HCT116 (cell line): ENCODE measurements around the gene AMMECR1. TPM values are rescaled to one million over a fixed set of nuclear protein-coding genes. Genes with fewer than 3 reads are reported as not detected.

Experiments used
- ATAC-seq: fragments of 200-7000 bp; cut with Tn5 transposase; 2 replicates; pipeline ENCODE4 v1.9.1; 2020; ENCODE audit warnings: mild to moderate bottlenecking, moderate library complexity
- BruUV-seq: library from RNA; stranded (reverse); fragments of 400-500 nt; replicated peaks from 2 replicates; lab custom pipeline; 2021; lab: Mats Ljungman, UMichigan
- CTCF ChIA-PET: fragments of 300-600 bp; sonication (Branson Sonifier 250); formaldehyde crosslinking; loops from one replicate; lab custom pipeline; 2021; ENCODE audit warnings: antibody characterized with exemption; lab: Charles Lee
- POLR2A ChIA-PET: fragments of 300-600, 350-600 bp; sonication (Branson Sonifier 250); formaldehyde crosslinking; loops from one replicate; lab custom pipeline; 2021; ENCODE audit warnings: antibody characterized with exemption; lab: Charles Lee
- RAD21 ChIA-PET, 2 experiments: fragments of 300-600 bp; sonication (Branson Sonifier 250); formaldehyde crosslinking; loops; one replicate each; lab custom pipeline; 2023; ENCODE audit warnings: low total read pairs in 2 of 2; ENCODE audit not compliant: uncharacterized antibody in 2 of 2, unreplicated experiment in 2 of 2, low non-redundant PET in 1 of 2; lab: Charles Lee
- DNase-seq: peaks from one replicate; pipeline ENCODE4 v3.0.0-alpha.2; 2010; ENCODE audit warnings: low read depth, low spot score
- H2AFZ ChIP-seq: fragments of 200-600 bp; shearing (Covaris generic), sonication (generic); 2 replicates; pipeline ENCODE4 v1.6.1; 2017; ENCODE audit warnings: low read depth, mixed run types, mixed read lengths, antibody characterized with exemption, low read length; ENCODE audit not compliant: poor library complexity, severe bottlenecking
- H3K27ac ChIP-seq: 2 replicates; pipeline ENCODE4 v1.5.1; 2012; ENCODE audit warnings: low read depth, low read length
- H3K27me3 ChIP-seq: fragments of 200-600 bp; sonication (generic); 2 replicates; pipeline ENCODE4 v1.6.1; 2016; ENCODE audit warnings: mixed run types, low read length, mixed read lengths; ENCODE audit not compliant: insufficient read depth
- H3K36me3 ChIP-seq, 2 experiments: fragments of 200-500 bp in 1 of 2; fragments of 200-600 bp in 1 of 2; sonication (Bioruptor generic) in 1 of 2; sonication (generic) in 1 of 2; 2 replicates each; pipeline versions ENCODE4 v1.5.1 to v1.6.1; 2014 to 2016; ENCODE audit warnings: low read length in 2 of 2, inconsistent platforms in 1 of 2, mixed read lengths in 1 of 2, mixed run types in 1 of 2; ENCODE audit not compliant: insufficient read depth in 2 of 2, control insufficient read depth in 1 of 2
- H3K4me1 ChIP-seq, 2 experiments: fragments of 200-600 bp in 1 of 2; sonication (generic) in 1 of 2; 2 replicates each; pipeline versions ENCODE4 v1.5.1 to v1.6.1; 2012 to 2017; ENCODE audit warnings: low read length in 2 of 2, inconsistent platforms in 1 of 2, mild to moderate bottlenecking in 1 of 2, mixed read lengths in 1 of 2, mixed run types in 1 of 2, moderate library complexity in 1 of 2; ENCODE audit not compliant: insufficient read depth in 2 of 2, control insufficient read depth in 1 of 2
- H3K4me2 ChIP-seq: fragments of 200-600 bp; sonication (generic); 2 replicates; pipeline ENCODE4 v1.6.1; 2017; ENCODE audit warnings: mixed run types, low read length, mixed read lengths
- H3K4me3 ChIP-seq, 2 experiments: fragments of 200-600 bp in 1 of 2; sonication (generic) in 1 of 2; replicated peaks in 1 of 2; 2 replicates each; pipeline ENCODE4 v1.5.1; 2011 to 2016; ENCODE audit warnings: low read length in 2 of 2, control low read depth in 1 of 2, low read depth in 1 of 2, mild to moderate bottlenecking in 1 of 2, mixed read lengths in 1 of 2, mixed run types in 1 of 2
- H3K79me2 ChIP-seq: fragments of 200-600 bp; sonication (generic); 2 replicates; pipeline ENCODE4 v1.6.1; 2017; ENCODE audit warnings: mild to moderate bottlenecking, mixed run types, low read length, moderate library complexity, mixed read lengths; ENCODE audit not compliant: insufficient read depth
- H3K9ac ChIP-seq: fragments of 200-600 bp; sonication (generic); 2 replicates; pipeline ENCODE4 v1.6.1; 2016; ENCODE audit warnings: low read length, mixed read lengths
- H3K9me2 ChIP-seq: fragments of 200-600 bp; sonication (generic), shearing (Covaris generic); 2 replicates; pipeline ENCODE4 v1.6.1; 2017; ENCODE audit warnings: mixed run types, mild to moderate bottlenecking, moderate library complexity; ENCODE audit not compliant: insufficient read depth
- H3K9me3 ChIP-seq, 2 experiments: fragments of 200-500 bp in 1 of 2; fragments of 200-600 bp in 1 of 2; sonication (Bioruptor generic) in 1 of 2; sonication (generic) in 1 of 2; 2 replicates each; pipeline ENCODE4 v1.6.1; 2014 to 2017; ENCODE audit warnings: low read length in 2 of 2, mixed read lengths in 2 of 2, inconsistent platforms in 1 of 2, low read depth in 1 of 2, mild to moderate bottlenecking in 1 of 2, mixed run types in 1 of 2, moderate library complexity in 1 of 2; ENCODE audit not compliant: control insufficient read depth in 1 of 2, insufficient read depth in 1 of 2
- H4K20me1 ChIP-seq: fragments of 200-600 bp; sonication (generic), shearing (Covaris generic); 2 replicates; pipeline ENCODE4 v1.6.1; 2017; ENCODE audit warnings: mixed run types, mild to moderate bottlenecking, moderate library complexity; ENCODE audit not compliant: insufficient read depth
- CEBPB ChIP-seq: IDR thresholded peaks from 2 replicates; pipeline ENCODE4 v1.6.1; 2012; ENCODE audit warnings: low read depth
- EZH2 ChIP-seq: fragments of 200-600 bp; sonication (generic); IDR thresholded peaks from 2 replicates; pipeline ENCODE4 v1.6.1; 2017; ENCODE audit warnings: antibody characterized with exemption, mixed run types
- POLR2AphosphoS5 ChIP-seq: IDR thresholded peaks from 2 replicates; pipeline ENCODE4 v1.6.1; 2011; ENCODE audit warnings: mild to moderate bottlenecking, low read depth, low read length, moderate library complexity
- SRF ChIP-seq: IDR thresholded peaks from 2 replicates; pipeline ENCODE4 v1.6.1; 2012; ENCODE audit warnings: low read depth
- intact Hi-C: fragments of 100-400 bp; cut with micrococcal nuclease; formaldehyde crosslinking; loops from 2 replicates; pipeline ENCODE4 v1.10.0; 2022
- total RNA-seq: library from RNA; stranded (reverse); gene quantifications from one replicate; pipeline ENCODE4 v1.2.1, GENCODE V29; 2021; ENCODE audit not compliant: unreplicated experiment
- TF ChIP-seq, protein P1 (sequence below): IDR thresholded peaks from 2 replicates; pipeline ENCODE4 v1.6.1; 2012; ENCODE audit warnings: low read depth
- TF ChIP-seq, protein P2 (sequence below), 3 experiments: fragments of 200-600 bp in 1 of 3; sonication (generic) in 1 of 3; IDR thresholded peaks in 2 of 3; conservative IDR thresholded peaks in 1 of 3; 2 replicates each; pipeline ENCODE4 v1.5.1; 2012 to 2017; ENCODE audit warnings: low read depth in 2 of 3, low read length in 2 of 3, antibody characterized with exemption in 1 of 3, borderline replicate concordance in 1 of 3, control low read depth in 1 of 3, mild to moderate bottlenecking in 1 of 3, mixed read lengths in 1 of 3, mixed run types in 1 of 3, moderate library complexity in 1 of 3; ENCODE audit not compliant: insufficient read depth in 1 of 3

The AMMECR1 gene
- total RNA-seq, 1 experiment from 2014 or later = 9.2 TPM

DNA sequence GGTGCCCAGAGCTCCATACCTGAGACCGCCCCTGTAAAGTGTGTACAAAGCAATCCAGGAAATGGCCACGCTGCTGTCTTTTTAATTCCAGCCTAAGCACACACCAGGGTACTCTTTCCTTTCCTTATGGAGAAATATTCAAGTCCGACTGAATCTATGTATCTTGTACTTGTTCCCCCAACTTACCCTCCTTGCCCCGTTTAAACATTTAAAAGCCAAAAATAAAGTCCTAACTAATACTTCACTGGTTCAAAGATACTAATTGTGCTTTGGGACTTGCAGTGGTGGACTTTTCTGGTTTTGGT, 731 bp upstream of the AMMECR1 start:
- peaks cover 0 to 14% of the 10 kb centered on the region in 2 experiments; a peak in 1 of 4 replicates for H3K4me1 ChIP-seq
- peak overlapping the region; percentile 42 to 75 for H3K4me3 ChIP-seq
- no peaks in the 10 kb centered on the region for H3K9me2 ChIP-seq
- TF ChIP-seq EZH2 = no peak
- TF ChIP-seq, protein P1, sequence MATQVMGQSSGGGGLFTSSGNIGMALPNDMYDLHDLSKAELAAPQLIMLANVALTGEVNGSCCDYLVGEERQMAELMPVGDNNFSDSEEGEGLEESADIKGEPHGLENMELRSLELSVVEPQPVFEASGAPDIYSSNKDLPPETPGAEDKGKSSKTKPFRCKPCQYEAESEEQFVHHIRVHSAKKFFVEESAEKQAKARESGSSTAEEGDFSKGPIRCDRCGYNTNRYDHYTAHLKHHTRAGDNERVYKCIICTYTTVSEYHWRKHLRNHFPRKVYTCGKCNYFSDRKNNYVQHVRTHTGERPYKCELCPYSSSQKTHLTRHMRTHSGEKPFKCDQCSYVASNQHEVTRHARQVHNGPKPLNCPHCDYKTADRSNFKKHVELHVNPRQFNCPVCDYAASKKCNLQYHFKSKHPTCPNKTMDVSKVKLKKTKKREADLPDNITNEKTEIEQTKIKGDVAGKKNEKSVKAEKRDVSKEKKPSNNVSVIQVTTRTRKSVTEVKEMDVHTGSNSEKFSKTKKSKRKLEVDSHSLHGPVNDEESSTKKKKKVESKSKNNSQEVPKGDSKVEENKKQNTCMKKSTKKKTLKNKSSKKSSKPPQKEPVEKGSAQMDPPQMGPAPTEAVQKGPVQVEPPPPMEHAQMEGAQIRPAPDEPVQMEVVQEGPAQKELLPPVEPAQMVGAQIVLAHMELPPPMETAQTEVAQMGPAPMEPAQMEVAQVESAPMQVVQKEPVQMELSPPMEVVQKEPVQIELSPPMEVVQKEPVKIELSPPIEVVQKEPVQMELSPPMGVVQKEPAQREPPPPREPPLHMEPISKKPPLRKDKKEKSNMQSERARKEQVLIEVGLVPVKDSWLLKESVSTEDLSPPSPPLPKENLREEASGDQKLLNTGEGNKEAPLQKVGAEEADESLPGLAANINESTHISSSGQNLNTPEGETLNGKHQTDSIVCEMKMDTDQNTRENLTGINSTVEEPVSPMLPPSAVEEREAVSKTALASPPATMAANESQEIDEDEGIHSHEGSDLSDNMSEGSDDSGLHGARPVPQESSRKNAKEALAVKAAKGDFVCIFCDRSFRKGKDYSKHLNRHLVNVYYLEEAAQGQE = no peak
- no peak for TF ChIP-seq CEBPB
- TF ChIP-seq, protein P2, sequence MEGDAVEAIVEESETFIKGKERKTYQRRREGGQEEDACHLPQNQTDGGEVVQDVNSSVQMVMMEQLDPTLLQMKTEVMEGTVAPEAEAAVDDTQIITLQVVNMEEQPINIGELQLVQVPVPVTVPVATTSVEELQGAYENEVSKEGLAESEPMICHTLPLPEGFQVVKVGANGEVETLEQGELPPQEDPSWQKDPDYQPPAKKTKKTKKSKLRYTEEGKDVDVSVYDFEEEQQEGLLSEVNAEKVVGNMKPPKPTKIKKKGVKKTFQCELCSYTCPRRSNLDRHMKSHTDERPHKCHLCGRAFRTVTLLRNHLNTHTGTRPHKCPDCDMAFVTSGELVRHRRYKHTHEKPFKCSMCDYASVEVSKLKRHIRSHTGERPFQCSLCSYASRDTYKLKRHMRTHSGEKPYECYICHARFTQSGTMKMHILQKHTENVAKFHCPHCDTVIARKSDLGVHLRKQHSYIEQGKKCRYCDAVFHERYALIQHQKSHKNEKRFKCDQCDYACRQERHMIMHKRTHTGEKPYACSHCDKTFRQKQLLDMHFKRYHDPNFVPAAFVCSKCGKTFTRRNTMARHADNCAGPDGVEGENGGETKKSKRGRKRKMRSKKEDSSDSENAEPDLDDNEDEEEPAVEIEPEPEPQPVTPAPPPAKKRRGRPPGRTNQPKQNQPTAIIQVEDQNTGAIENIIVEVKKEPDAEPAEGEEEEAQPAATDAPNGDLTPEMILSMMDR (IDR thresholded peaks at IDR 0.05 in 2 of 3, conservative IDR thresholded peaks at IDR 0.05 in 1 of 3; ENCODE audit: borderline replicate concordance in 1 of 3, insufficient read depth in 1 of 3, low read depth in 2 of 3, low read length in 2 of 3) = no peak
- TF ChIP-seq POLR2AphosphoS5 = no peak
- no peak for TF ChIP-seq SRF
- TF ChIP-seq, all 23 proteins: peak for 0
- ChIA-PET CTCF (no interaction called here), POLR2A (no interaction called here), RAD21 (no interaction called here)
- no peak overlapping the region for H3K27ac ChIP-seq
- no peaks in the 10 kb centered on the region for H3K27me3 ChIP-seq
- no peaks in the 10 kb centered on the region for H3K36me3 ChIP-seq
- H3K79me2 ChIP-seq = peaks cover 29% of the 10 kb centered on the region
- H3K9ac ChIP-seq = peak overlapping the region; percentile 60
- peak overlapping the region; percentile 77 for H3K4me2 ChIP-seq
- H4K20me1 ChIP-seq = no peaks in the 10 kb centered on the region
- no peak for DNase-seq
- BruUV-seq = no TSS peak
- peak; percentile 53 for ATAC-seq
- intact Hi-C loops = loop anchor here (5.0 to 10.0 kb wide), 3 partner anchors 89 to 404 kb away; no protein-coding TSS in a partner anchor
- H3K9me3 ChIP-seq = no peaks in the 10 kb centered on the region
- peak overlapping the region; percentile 35 for H2AFZ ChIP-seq
